Heart left ventricle (tissue), 16 donors: ENCODE results near the gene ZNF670. TPM values are rescaled to one million over a fixed set of nuclear protein-coding genes. Genes with fewer than 3 reads are reported as not detected.
"Not testable (repeated sequence)": the region's sequence is repeated elsewhere in the genome, so short reads cannot be mapped to it uniquely, and the experiment has no call there.

Experiments
- ATAC-seq, 4 donors: fragments of 200-7000 bp; cut with Tn5 transposase; one replicate each; pipeline ENCODE4 v1.9.1; 2020 to 2022; ENCODE audit warnings: moderate library complexity in 4 of 4, mild to moderate bottlenecking in 3 of 4, moderate number of reproducible peaks in 1 of 4
- DNase-seq, 5 donors: peaks; one replicate each; pipeline ENCODE4 v3.0.0-alpha.2; 2020
- H3K27ac ChIP-seq, 12 donors: fragments of 200-600 bp; sonication (generic) in 4 of 12; one replicate each; pipeline versions ENCODE4 v1.5.0 to v1.8.0; 2016 to 2022; ENCODE audit warnings: mild to moderate bottlenecking in 2 of 12
- H3K27me3 ChIP-seq, 9 donors: fragments of 200-600 bp; sonication (generic) in 2 of 9; one replicate each; pipeline versions ENCODE4 v1.5.1 to v1.8.0; 2016 to 2022; ENCODE audit warnings: mild to moderate bottlenecking in 3 of 9
- H3K36me3 ChIP-seq, 9 donors: fragments of 200-600 bp; sonication (generic) in 2 of 9; one replicate each; pipeline versions ENCODE4 v1.5.0 to v1.8.0; 2018 to 2022; ENCODE audit warnings: mild to moderate bottlenecking in 2 of 9
- H3K4me1 ChIP-seq, 12 donors: fragments of 200-600 bp; sonication (generic) in 4 of 12; one replicate each; pipeline versions ENCODE4 v1.5.0 to v1.8.0; 2016 to 2022; ENCODE audit warnings: mild to moderate bottlenecking in 3 of 12
- H3K4me3 ChIP-seq, 12 donors: fragments of 200-600 bp; sonication (generic) in 4 of 12; one replicate each; pipeline versions ENCODE4 v1.5.0 to v1.8.0; 2017 to 2022; ENCODE audit warnings: mild to moderate bottlenecking in 9 of 12, moderate library complexity in 4 of 12
- H3K9me3 ChIP-seq, 12 donors: fragments of 200-600 bp; sonication (generic) in 4 of 12; one replicate each; pipeline versions ENCODE4 v1.5.0 to v1.8.0; 2016 to 2022; ENCODE audit warnings: mild to moderate bottlenecking in 1 of 12
- POLR2A ChIP-seq, 2 donors: fragments of 450-650 bp; IDR thresholded peaks; one replicate each; pipeline ENCODE4 v1.6.1; 2017; ENCODE audit warnings: antibody characterized with exemption in 2 of 2, mild to moderate bottlenecking in 2 of 2, moderate library complexity in 2 of 2
- WGBS, 4 donors: extraction: QIAGEN DNeasy Blood & Tissue Kit in 2 of 4; methylation state at CpG; one replicate each; pipeline versions ENCODE4 v1.1.5 to v1.1.7; 2013 to 2018; 5-methylcytosine and 5-hydroxymethylcytosine counted together
- intact Hi-C, 10 donors: fragments of 100-400 bp; cut with DNase I; formaldehyde crosslinking; loops; one replicate each; pipeline versions ENCODE4 v1.11.1 to v1.14.2; 2022
- long read RNA-seq, 3 donors: library from polyadenylated mRNA; unstranded; transcript quantifications; one replicate each; pipeline ENCODE4 v2.0.0, GENCODE V29; 2020 to 2021
- polyA plus RNA-seq, 2 donors: library from polyadenylated mRNA; stranded (reverse); fragments of 200-250 nt; gene quantifications; one replicate each; pipeline ENCODE4 v1.2.3, GENCODE V29; 2013
- total RNA-seq, 9 donors: library from RNA; depleted of rRNA in 2 of 9; stranded (reverse); fragments of >200 nt in 2 of 9; fragmentation: NEBNext Ultra II Directional in 3 of 9; extraction: Animal tissue kit (Norgen Biotek cat#: 25700) in 3 of 9; gene quantifications; one replicate each; pipeline versions ENCODE4 v1.1.0 to v1.2.4, GENCODE V29; 2016 to 2023
- TF ChIP-seq, protein P1 (sequence below), 12 donors: fragments of 200-600 bp; sonication (generic) in 4 of 12; IDR thresholded peaks; one replicate each; pipeline versions ENCODE4 v1.5.0 to v1.8.0; 2018 to 2022; ENCODE audit warnings: antibody characterized with exemption in 12 of 12, mild to moderate bottlenecking in 5 of 12
- donor health status: ischemic (EF 13 %, LVEDD 7.1; RV severe dilation, severe dysfunction).
- donor health status: healthy with polysubstance abuse.
- donor health status: DM: no; HTN: yes; CAD: no.
- donor health status: DM: no; HTN: no; CAD: no.
- donor health status: ischemic (EF 25% LVEDD 6.9; RV normal size, moderate dysfunction).
- donor health status: ischemic (EF 25% LVEDD 5.7; RV mildly dilated, moderate dysfunction).
- donor health status: healthy.
- donor health status: DM: yes; HTN: yes; CAD: no.
- donor health status: ischemic (EF 35%, LVEDD 5.7; RV mildly dilated, moderate dysfunction).
- donor health status: nonischemic (EF 11% LVEDD 7.7; RV severe dilation, severe dysfunction).
- donor health status: DM: yes; HTN: yes; CAD: no.
- donor health status: PGD.
- donor health status: ischemic (EF 29% LVEDD 5.4; RV normal size, mild dysfunction).
- donor health status: nonischemic (EF 23%, LVEDD 6.1; RV moderate dilation, normal function).

ZNF670 gene
- total RNA-seq = 1 to 10 TPM in 5 of 9 donors, under 1 TPM in 4; 0.60 to 3.6 (median 1.0) TPM
- 1 to 10 TPM in 1 of 2 donors, under 1 TPM in 1; 0.46 to 1.6 TPM for polyA plus RNA-seq
- long read RNA-seq, donor 1, partial matches to known transcripts = 0 of 3 reads
- long read RNA-seq, donor 1, other reads (novel, unspliced or antisense) = 0 of 3 reads
- long read RNA-seq, donor 2, partial matches to known transcripts = 1 of 6 reads
- long read RNA-seq, donor 2, other reads (novel, unspliced or antisense) = 2 of 6 reads
- long read RNA-seq, donor 3 = 0 reads

DNA sequence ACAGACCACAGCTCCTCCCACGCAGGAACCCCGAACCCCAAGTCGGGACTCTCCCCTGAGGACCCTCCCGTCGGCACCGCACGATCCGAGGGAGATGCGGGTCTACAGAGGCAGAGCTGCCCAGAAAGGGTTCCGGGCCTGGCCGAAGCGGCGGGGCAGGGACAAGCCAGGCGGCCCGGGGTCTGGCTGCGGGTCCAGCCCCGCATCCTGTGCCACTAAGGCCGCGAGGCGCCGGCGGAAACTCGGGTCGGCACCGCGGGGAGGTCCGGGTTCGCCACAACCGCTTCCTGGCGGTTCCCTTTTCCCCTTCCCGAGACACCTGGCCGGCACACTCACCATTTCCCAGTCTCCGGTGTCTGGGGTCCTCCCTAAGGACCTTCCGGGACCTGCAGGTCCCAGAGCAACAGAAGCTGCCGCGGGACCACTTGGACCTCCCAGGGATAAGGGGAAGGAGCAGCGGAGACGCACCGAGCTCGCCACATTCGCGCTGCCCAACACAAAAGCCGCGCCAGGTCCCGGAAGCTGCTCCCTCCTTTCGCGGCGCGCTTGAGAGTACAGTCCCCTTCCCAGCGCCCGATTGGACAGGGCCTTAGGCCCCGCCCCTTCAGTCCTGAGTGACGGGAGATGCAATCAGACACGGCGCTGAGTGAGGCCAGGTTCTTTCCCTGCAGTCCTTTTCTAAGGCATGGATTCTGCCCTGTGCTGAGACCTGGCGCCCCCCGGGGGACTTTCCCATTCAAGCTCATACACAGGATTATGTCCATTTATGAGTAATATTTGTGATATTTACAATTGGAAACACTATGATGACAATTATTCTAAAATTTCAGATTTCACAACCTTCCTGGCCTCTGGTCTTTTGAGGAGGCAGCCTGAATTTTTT lies at the start of gene ZNF670:
ZNF670 (minus strand) TSS at position 554 of the 883 bp plus-strand sequence; CDS start at position 339, 215 bp downstream.
- intact Hi-C loops = loop anchor here in 3 of 10 donors (2.0 to 10.0 kb wide), 3 partner anchors 26 to 144 kb away; partner anchors contain the start of genes AHCTF1 (in 2 of the 3) and ZNF669 (in 2 of the 3)
- H3K27me3 ChIP-seq = no peaks in the 10 kb centered on the region
- TF ChIP-seq, protein P1, sequence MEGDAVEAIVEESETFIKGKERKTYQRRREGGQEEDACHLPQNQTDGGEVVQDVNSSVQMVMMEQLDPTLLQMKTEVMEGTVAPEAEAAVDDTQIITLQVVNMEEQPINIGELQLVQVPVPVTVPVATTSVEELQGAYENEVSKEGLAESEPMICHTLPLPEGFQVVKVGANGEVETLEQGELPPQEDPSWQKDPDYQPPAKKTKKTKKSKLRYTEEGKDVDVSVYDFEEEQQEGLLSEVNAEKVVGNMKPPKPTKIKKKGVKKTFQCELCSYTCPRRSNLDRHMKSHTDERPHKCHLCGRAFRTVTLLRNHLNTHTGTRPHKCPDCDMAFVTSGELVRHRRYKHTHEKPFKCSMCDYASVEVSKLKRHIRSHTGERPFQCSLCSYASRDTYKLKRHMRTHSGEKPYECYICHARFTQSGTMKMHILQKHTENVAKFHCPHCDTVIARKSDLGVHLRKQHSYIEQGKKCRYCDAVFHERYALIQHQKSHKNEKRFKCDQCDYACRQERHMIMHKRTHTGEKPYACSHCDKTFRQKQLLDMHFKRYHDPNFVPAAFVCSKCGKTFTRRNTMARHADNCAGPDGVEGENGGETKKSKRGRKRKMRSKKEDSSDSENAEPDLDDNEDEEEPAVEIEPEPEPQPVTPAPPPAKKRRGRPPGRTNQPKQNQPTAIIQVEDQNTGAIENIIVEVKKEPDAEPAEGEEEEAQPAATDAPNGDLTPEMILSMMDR (IDR thresholded peaks at IDR 0.05) = peak in 2 of 12 donors; percentile 3 to 16
- TF ChIP-seq POLR2A (IDR thresholded peaks at IDR 0.05) = peak in 1 of 2 donors; percentile 70
- H3K4me3 ChIP-seq = peak within 1 kb of the TSS; percentile 74 to 98 (median 88)
- DNase-seq = peak; percentile 95 to 97 (median 96)
- peaks cover 0 to 21% (median 11%) of the 10 kb centered on the region in 12 donors for H3K4me1 ChIP-seq
- peak within 1 kb of the TSS; percentile 47 to 84 (median 72) for H3K27ac ChIP-seq
- WGBS, 4 donors = 0 to 1% (median 1%) methylated on average over 29 to 57 of the region's 57 CpGs
- ATAC-seq = peak; percentile 100
- H3K36me3 ChIP-seq = no peaks in the 10 kb centered on the region
- peaks cover 0 to 1% (median 0%) of the 10 kb centered on the region in 12 donors for H3K9me3 ChIP-seq

DNA sequence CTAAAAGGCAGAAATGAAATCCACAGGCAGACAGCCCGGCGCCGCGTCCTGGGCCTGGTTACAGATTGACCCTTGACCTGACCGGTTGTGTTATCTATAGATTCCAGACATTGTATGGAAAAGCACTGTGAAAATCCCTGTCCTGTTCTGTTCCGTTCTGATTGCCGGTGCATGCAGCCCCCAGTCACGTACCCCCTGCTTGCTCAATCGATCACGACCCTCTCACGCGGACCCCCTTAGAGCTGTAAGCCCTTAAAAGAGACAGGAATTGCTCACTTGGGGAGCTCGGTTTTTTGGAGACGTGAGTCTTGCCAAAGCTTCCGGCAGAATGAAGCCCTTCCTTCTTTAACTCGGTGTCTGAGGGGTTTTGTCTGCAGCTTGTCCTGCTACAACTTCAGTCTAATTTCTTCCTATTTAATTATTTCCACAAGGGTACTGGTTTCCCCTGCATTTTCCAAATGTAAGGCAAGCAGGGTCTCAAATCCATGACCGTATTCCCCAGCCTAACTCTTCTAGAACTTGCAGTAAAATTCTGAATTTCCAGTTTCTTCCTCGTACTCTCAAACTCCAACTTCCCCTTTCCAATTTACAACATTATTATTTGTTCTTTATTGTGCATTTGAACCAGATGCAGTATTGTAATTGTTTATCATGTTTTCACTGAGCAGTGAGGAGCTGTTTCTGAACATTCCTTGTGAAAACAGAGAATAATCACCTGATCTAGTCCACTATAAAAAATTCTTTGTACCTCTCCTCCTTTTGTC lies 49.1 kb upstream of the ZNF670 start:
- not testable (repeated sequence) for ATAC-seq, DNase-seq, H3K36me3 ChIP-seq, H3K4me1 ChIP-seq, H3K27me3 ChIP-seq
- H3K4me3 ChIP-seq = peak overlapping the region in 8 of 12 donors; percentile 5 to 45 (median 34)
- peaks cover 0 to 29% (median 3%) of the 10 kb centered on the region in 12 donors for H3K9me3 ChIP-seq
- peak overlapping the region in 1 of 12 donors; percentile 69 for H3K27ac ChIP-seq
- WGBS, 4 donors = 50 to 87% (median 60%) methylated on average over 12 to 13 of the region's 18 CpGs
- intact Hi-C loops = loop anchor here in 3 of 10 donors (2.0 to 10.0 kb wide), 3 partner anchors 40 to 47 kb away; partner anchors contain the start of gene ZNF124 (in 1 of the 3)

DNA sequence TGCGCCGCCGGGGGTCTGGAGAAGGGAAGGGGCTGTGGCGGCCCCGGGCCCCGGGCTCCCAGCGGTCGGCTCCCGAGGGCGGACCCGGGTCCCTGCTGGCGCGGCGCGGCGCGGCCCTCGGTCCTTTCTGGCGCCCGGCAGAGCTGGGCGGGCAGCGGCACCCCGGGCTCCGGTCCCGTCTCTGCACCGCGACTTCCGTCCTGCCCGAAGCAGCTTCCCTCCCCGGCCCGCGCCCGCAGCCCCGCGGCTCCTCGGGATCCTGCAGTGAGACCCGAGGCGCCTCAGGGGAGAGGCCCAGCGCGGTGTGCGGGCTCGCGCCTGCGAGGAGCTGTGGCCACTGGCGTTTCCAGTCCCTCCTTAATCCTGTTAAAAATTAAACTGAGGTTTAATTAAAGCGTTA lies 48.0 kb upstream of the ZNF670 start:
- DNase-seq, H3K4me3 ChIP-seq, H3K36me3 ChIP-seq, H3K4me1 ChIP-seq, H3K27me3 ChIP-seq, H3K27ac ChIP-seq: not testable (repeated sequence)
- intact Hi-C loops = loop anchor here in 2 of 10 donors (5.0 to 10.0 kb wide), 2 partner anchors 41 to 48 kb away; partner anchors contain the start of gene ZNF124 (in 1 of the 2)
- H3K9me3 ChIP-seq = peaks cover 0 to 20% (median 1%) of the 10 kb centered on the region in 12 donors
- peak in 3 of 4 donors; percentile 57 to 90 (median 84) for ATAC-seq
- WGBS, 4 donors = no CpG with 5 or more reads among the region's 46 CpGs

DNA sequence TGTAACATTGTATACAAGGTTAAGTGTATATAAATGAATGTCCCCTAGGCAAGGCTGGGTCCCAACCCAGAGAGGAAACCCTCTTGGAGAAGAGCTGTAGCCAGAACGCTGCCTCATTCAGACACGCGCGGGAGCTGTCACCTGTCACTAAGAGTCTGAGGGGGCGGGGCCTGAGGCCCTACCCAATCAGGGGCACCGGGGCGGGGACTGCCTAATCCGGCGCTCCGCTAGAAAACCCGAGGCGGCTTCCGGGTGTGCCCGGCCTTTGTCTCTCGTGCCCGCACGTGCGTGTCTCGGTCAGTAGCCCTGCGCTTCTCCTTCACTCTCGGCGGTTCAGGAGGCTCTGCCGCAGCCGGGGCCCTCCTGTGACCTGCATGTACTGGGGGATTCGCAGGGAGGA lies 47.6 kb upstream of the ZNF670 start:
- not testable (repeated sequence) for H3K27ac ChIP-seq, H3K4me1 ChIP-seq, DNase-seq, H3K36me3 ChIP-seq, H3K27me3 ChIP-seq
- intact Hi-C loops = loop anchor here in 2 of 10 donors (5.0 to 10.0 kb wide), 2 partner anchors 41 to 49 kb away; partner anchors contain the start of gene ZNF124 (in 1 of the 2)
- no CpG with 5 or more reads among the region's 25 CpGs for WGBS, 4 donors
- Histone ChIP-seq H3K9me3 (peaks cover 0 to 16% (median 1%) of the 10 kb centered on the region in 12 donors), H3K4me3 (peak overlapping the region in 1 of 12 donors; percentile 18)
- peak; percentile 100 for ATAC-seq

DNA sequence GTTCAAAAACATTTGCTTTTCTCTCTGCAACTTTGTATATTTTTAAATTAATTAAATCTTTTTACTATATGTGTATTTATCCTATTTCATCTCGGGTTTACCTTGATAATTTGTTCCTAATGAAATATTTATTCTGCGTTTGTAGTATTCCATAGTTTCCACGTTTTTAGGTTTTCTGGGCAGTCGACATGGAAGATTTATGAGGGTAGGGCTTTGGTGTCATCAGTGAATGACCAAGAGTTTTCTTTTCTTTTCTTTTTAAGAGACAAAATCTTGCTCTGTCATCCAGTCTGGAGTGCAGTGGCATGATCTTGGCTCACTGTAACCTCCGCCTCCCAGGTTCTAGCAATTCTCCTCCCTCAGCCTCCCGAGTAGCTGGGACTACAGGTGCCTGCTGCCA lies 42.8 kb upstream of the ZNF670 start:
- ATAC-seq = no peak
- Histone ChIP-seq H3K4me3 (no peak overlapping the region), H3K27ac (no peak overlapping the region), H3K36me3 (no peaks in the 10 kb centered on the region), H3K27me3 (no peaks in the 10 kb centered on the region), H3K4me1 (peaks cover 0 to 4% (median 0%) of the 10 kb centered on the region in 12 donors), H3K9me3 (peaks cover 0 to 9% (median 0%) of the 10 kb centered on the region in 12 donors)
- 77 to 83% (median 81%) methylated on average over 6 of the region's 6 CpGs for WGBS, 4 donors
- TF ChIP-seq POLR2A (IDR thresholded peaks at IDR 0.05) = no peak
- TF ChIP-seq, protein P1 (IDR thresholded peaks at IDR 0.05) = no peak
- DNase-seq = no peak
- intact Hi-C loops = loop anchor here in 2 of 10 donors (5.0 to 10.0 kb wide), 2 partner anchors 51 to 53 kb away; partner anchors contain the start of gene ZNF124 (in 2 of the 2)

DNA sequence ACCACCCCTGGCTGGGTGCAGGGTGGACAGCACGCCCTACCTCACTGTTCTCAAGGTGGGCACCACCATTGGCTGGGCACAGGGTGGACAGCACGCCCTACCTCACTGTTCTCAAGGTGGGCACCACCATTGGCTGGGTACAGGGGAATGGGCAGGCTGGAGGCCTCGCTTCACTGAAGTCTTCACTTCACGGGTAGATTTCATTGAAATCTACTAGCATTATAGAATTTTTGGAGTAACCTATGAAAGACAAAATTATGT lies 41.7 kb upstream of the ZNF670 start:
- not testable (repeated sequence) for ATAC-seq, H3K4me3 ChIP-seq, H3K4me1 ChIP-seq, H3K27ac ChIP-seq, H3K27me3 ChIP-seq, H3K9me3 ChIP-seq, DNase-seq, H3K36me3 ChIP-seq
- 84 to 95% (median 93%) methylated on average over 4 of the region's 4 CpGs for WGBS, 4 donors
- intact Hi-C loops = loop anchor here in 2 of 10 donors (5.0 to 10.0 kb wide), 2 partner anchors 52 to 54 kb away; partner anchors contain the start of gene ZNF124 (in 2 of the 2)
